ENCODE data around the gene MORN1.

The MORN1 gene

GRCh38 chr1:2304282-2304681, 87.1 kb downstream of the MORN1 start:
- H3K4me3 ChIP-seq (ENCODE audit: low read depth, low read length): no peak overlapping the region
- no peaks in the 10 kb centered on the region for H3K9me3 ChIP-seq (ENCODE audit: control insufficient read depth, low read length)
- H3K79me2 ChIP-seq: peaks cover 3% of the 10 kb centered on the region
- H3K27ac ChIP-seq: no peak overlapping the region
- no peaks in the 10 kb centered on the region for H3K36me3 ChIP-seq (ENCODE audit: control insufficient read depth, insufficient read depth, low read length)
- TF ChIP-seq, protein P1, sequence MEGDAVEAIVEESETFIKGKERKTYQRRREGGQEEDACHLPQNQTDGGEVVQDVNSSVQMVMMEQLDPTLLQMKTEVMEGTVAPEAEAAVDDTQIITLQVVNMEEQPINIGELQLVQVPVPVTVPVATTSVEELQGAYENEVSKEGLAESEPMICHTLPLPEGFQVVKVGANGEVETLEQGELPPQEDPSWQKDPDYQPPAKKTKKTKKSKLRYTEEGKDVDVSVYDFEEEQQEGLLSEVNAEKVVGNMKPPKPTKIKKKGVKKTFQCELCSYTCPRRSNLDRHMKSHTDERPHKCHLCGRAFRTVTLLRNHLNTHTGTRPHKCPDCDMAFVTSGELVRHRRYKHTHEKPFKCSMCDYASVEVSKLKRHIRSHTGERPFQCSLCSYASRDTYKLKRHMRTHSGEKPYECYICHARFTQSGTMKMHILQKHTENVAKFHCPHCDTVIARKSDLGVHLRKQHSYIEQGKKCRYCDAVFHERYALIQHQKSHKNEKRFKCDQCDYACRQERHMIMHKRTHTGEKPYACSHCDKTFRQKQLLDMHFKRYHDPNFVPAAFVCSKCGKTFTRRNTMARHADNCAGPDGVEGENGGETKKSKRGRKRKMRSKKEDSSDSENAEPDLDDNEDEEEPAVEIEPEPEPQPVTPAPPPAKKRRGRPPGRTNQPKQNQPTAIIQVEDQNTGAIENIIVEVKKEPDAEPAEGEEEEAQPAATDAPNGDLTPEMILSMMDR (IDR thresholded peaks at IDR 0.05): no peak
- no peaks in the 10 kb centered on the region for H3K27me3 ChIP-seq (ENCODE audit: control insufficient read depth, insufficient read depth, low read length)
- H3K4me1 ChIP-seq: no peaks in the 10 kb centered on the region
- no peak overlapping the region for H2AFZ ChIP-seq
- H3K9ac ChIP-seq: no peak overlapping the region
- H3K4me2 ChIP-seq (ENCODE audit: low read length): no peak overlapping the region

DNA sequence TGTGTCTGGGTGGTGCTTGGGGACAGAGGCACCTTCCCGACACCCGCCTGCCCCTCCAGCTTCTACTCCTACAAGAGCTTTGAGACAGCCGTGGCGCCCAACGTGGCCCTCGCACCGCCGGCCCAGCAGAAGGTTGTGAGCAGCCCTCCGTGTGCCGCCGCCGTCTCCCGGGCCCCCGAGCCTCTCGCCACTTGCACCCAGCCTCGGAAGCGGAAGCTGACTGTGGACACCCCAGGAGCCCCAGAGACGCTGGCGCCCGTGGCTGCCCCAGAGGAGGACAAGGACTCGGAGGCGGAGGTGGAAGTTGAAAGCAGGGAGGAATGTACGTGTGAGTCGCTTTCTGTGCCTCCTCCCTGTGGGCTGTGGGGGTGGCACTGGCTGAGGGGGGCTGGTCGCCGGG, 87.6 kb downstream of the MORN1 start:
- peaks cover 3% of the 10 kb centered on the region for H3K79me2 ChIP-seq
- H3K4me2 ChIP-seq (ENCODE audit: low read length): no peak overlapping the region
- no peaks in the 10 kb centered on the region for H3K9me3 ChIP-seq (ENCODE audit: control insufficient read depth, low read length)
- no peaks in the 10 kb centered on the region for H3K4me1 ChIP-seq
- H3K36me3 ChIP-seq (ENCODE audit: control insufficient read depth, insufficient read depth, low read length): no peaks in the 10 kb centered on the region
- no peak overlapping the region for H3K9ac ChIP-seq
- TF ChIP-seq, protein P1 (IDR thresholded peaks at IDR 0.05): no peak
- no peak overlapping the region for H3K4me3 ChIP-seq (ENCODE audit: low read depth, low read length)
- H3K27me3 ChIP-seq (ENCODE audit: control insufficient read depth, insufficient read depth, low read length): no peaks in the 10 kb centered on the region
- H2AFZ ChIP-seq: no peak overlapping the region
- no peak overlapping the region for H3K27ac ChIP-seq

DNA sequence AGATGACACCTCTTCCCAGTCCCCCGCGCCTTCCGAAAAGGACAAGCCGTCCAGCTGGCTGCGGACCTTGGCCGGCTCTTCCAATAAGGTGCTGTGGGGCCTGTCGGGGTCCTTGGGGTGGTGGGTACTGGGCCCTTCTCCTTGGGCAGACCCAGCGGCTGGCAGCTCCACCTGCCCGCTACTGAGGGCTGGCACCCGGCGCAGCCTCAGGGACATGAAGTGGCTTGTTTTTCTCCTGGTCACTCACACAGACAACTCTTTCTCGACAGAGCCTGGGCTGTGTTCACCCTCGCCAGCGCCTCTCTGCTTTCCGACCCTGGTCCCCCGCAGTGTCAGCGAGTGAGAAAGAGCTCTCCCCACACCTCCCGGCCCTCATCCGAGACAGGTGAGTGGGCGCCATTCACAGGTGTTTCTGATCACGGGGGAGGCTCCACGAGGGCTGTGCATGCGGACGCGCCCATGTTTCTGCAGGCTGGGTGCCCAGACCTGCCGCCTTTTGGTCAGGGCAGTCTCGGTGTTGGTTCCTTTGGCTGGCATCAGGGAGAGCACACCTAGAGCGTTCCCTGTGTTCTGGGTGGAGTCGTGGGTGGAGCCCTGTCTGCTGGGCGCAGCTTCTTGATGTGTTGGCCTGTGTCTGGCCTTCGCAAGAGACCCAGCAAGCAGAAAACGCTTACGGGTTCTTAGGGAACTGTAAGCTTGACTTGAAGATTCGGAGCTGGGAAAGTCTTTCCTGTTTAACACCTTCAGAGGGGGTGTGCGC, 88.2 kb downstream of the MORN1 start:
- H3K9ac ChIP-seq: no peak overlapping the region
- H3K4me1 ChIP-seq: no peaks in the 10 kb centered on the region
- H3K27ac ChIP-seq: no peak overlapping the region
- no peak overlapping the region for H3K4me2 ChIP-seq (ENCODE audit: low read length)
- no peaks in the 10 kb centered on the region for H3K27me3 ChIP-seq (ENCODE audit: control insufficient read depth, insufficient read depth, low read length)
- peaks cover 5% of the 10 kb centered on the region for H3K79me2 ChIP-seq
- no peaks in the 10 kb centered on the region for H3K36me3 ChIP-seq (ENCODE audit: control insufficient read depth, insufficient read depth, low read length)
- no peak overlapping the region for H2AFZ ChIP-seq
- no peaks in the 10 kb centered on the region for H3K9me3 ChIP-seq (ENCODE audit: control insufficient read depth, low read length)
- no peak overlapping the region for H3K4me3 ChIP-seq (ENCODE audit: low read depth, low read length)
- TF ChIP-seq, protein P1 (IDR thresholded peaks at IDR 0.05): no peak

DNA sequence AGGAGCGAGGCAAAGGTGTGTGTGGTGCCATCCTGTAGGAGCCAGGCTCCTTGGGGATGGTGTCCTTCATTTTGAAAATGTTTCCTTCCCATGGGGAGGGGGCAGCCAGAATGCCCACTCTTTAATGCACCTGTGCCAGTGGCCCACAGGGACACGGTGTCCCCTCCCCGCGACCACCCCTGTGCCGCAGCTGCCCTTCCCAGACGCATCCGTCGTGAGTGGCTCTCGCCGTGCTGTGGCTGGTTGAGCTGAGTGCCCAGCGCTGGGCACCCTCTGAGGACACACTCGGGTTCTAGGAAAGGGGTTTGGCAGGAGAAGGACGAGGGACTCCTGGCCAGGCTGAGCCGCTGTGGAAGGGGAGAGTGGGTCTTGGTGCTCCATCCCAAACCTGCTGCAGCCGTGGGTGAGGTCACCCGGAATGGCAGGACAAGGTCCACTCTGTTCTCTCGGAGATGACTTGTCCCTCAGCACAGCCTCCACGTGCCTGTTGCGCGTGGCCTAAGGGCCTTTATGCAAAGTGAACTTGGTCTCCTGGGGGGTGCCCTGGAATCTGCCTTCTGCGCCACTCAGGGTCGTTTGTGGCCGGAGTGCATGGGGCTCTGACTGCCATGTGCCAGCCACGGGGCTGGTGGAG, 88.9 kb downstream of the MORN1 start:
- Histone ChIP-seq H3K9ac (no peak overlapping the region), H3K4me3 (ENCODE audit: low read depth, low read length) (no peak overlapping the region), H3K27me3 (ENCODE audit: control insufficient read depth, insufficient read depth, low read length) (no peaks in the 10 kb centered on the region), H3K36me3 (ENCODE audit: control insufficient read depth, insufficient read depth, low read length) (no peaks in the 10 kb centered on the region), H3K4me1 (no peaks in the 10 kb centered on the region), H3K9me3 (ENCODE audit: control insufficient read depth, low read length) (no peaks in the 10 kb centered on the region), H3K27ac (no peak overlapping the region), H2AFZ (no peak overlapping the region), H3K79me2 (peaks cover 5% of the 10 kb centered on the region), H3K4me2 (ENCODE audit: low read length) (no peak overlapping the region)
- TF ChIP-seq, protein P1 (IDR thresholded peaks at IDR 0.05): no peak

Measured in parathyroid adenoma (tissue), 2 donors.